Lower lobe of right lung (tissue), 2 donors: ENCODE results near the gene SWI5. TPM values are rescaled to one million over a fixed set of nuclear protein-coding genes. Genes with fewer than 3 reads are reported as not detected.

ENCODE experiments used
- ATAC-seq, 2 donors: fragments of 200-7000 bp; cut with Tn5 transposase; one replicate each; pipeline ENCODE4 v1.9.1; 2020 to 2022; ENCODE audit warnings: mild to moderate bottlenecking in 2 of 2, moderate library complexity in 2 of 2
- DNase-seq: peaks from one replicate; pipeline ENCODE4 v3.0.0-alpha.2; 2020
- H3K27ac ChIP-seq: fragments of 200-600 bp; one replicate; pipeline ENCODE4 v1.8.0; 2022
- H3K27me3 ChIP-seq: fragments of 200-600 bp; one replicate; pipeline ENCODE4 v1.8.0; 2022; ENCODE audit warnings: low read depth
- H3K36me3 ChIP-seq: fragments of 200-600 bp; one replicate; pipeline ENCODE4 v1.8.0; 2022; ENCODE audit warnings: mild to moderate bottlenecking
- H3K4me1 ChIP-seq: fragments of 200-600 bp; one replicate; pipeline ENCODE4 v1.8.0; 2022
- H3K4me3 ChIP-seq: fragments of 200-600 bp; one replicate; pipeline ENCODE4 v1.8.0; 2022; ENCODE audit warnings: mild to moderate bottlenecking
- H3K9me3 ChIP-seq: fragments of 200-600 bp; one replicate; pipeline ENCODE4 v1.8.0; 2022
- CTCF ChIP-seq: fragments of 200-600 bp; IDR thresholded peaks from one replicate; pipeline ENCODE4 v1.8.0; 2022; ENCODE audit warnings: antibody characterized with exemption, mild to moderate bottlenecking
- intact Hi-C: fragments of 100-400 bp; cut with DNase I; formaldehyde crosslinking; loops from one replicate; pipeline ENCODE4 v1.11.0; 2022
- total RNA-seq: library from RNA; stranded (reverse); fragmentation: NEBNext Ultra II Directional; extraction: Animal tissue kit (Norgen Biotek cat#: 25700); gene quantifications from one replicate; pipeline ENCODE4 v1.2.1, GENCODE V29; 2021
- donor health status: DM: no; HTN: yes; CAD: no; lungs with severe emphysema.

Gene SWI5
- total RNA-seq, 1 donor from 2014 or later, result 19.1 TPM

- Histone ChIP-seq H3K4me3 (no peak overlapping the region), H3K9me3 (no peaks in the 10 kb centered on the region), H3K27me3 (no peaks in the 10 kb centered on the region), H3K36me3 (peaks cover 73% of the 10 kb centered on the region), H3K4me1 (no peaks in the 10 kb centered on the region), H3K27ac (no peak overlapping the region)
- DNase-seq (no peak), ATAC-seq (no peak)
- TF ChIP-seq CTCF, result no peak
- intact Hi-C loops, result no loop called here
Measured at GRCh38 chr9:128257907-128258306, 18.2 kb upstream of the SWI5 start.

- Histone ChIP-seq H3K36me3 (peaks cover 77% of the 10 kb centered on the region), H3K27me3 (no peaks in the 10 kb centered on the region), H3K4me3 (no peak overlapping the region), H3K27ac (no peak overlapping the region), H3K9me3 (no peaks in the 10 kb centered on the region), H3K4me1 (no peaks in the 10 kb centered on the region)
- no peak for TF ChIP-seq CTCF
- DNase-seq, result no peak
- intact Hi-C loops, result no loop called here
- ATAC-seq, result no peak
Measured at GRCh38 chr9:128258326-128258725, 17.8 kb upstream of the SWI5 start.

- no peak overlapping the region for H3K27ac ChIP-seq
- H3K4me1 ChIP-seq, result no peaks in the 10 kb centered on the region
- no peak overlapping the region for H3K4me3 ChIP-seq
- H3K27me3 ChIP-seq, result no peaks in the 10 kb centered on the region
- no peak for TF ChIP-seq CTCF
- DNase-seq (no peak), ATAC-seq (no peak)
- H3K36me3 ChIP-seq, result peaks cover 80% of the 10 kb centered on the region
- no peaks in the 10 kb centered on the region for H3K9me3 ChIP-seq
- intact Hi-C loops, result no loop called here
Measured at GRCh38 chr9:128259156-128259555, 16.9 kb upstream of the SWI5 start.

- ATAC-seq, result no peak
- Histone ChIP-seq H3K36me3 (peaks cover 92% of the 10 kb centered on the region), H3K27me3 (no peaks in the 10 kb centered on the region), H3K27ac (no peak overlapping the region), H3K9me3 (no peaks in the 10 kb centered on the region), H3K4me1 (no peaks in the 10 kb centered on the region), H3K4me3 (no peak overlapping the region)
- no peak for DNase-seq
- intact Hi-C loops, result no loop called here
- TF ChIP-seq CTCF, result no peak
Measured at GRCh38 chr9:128260340-128260739, 15.7 kb upstream of the SWI5 start.

- Histone ChIP-seq H3K9me3 (no peaks in the 10 kb centered on the region), H3K4me1 (no peaks in the 10 kb centered on the region), H3K27ac (no peak overlapping the region), H3K36me3 (peaks cover 95% of the 10 kb centered on the region), H3K27me3 (no peaks in the 10 kb centered on the region), H3K4me3 (no peak overlapping the region)
- intact Hi-C loops, result no loop called here
- DNase-seq (no peak), ATAC-seq (no peak)
- TF ChIP-seq CTCF, result no peak
Measured at GRCh38 chr9:128262687-128263086, 13.4 kb upstream of the SWI5 start.

- Histone ChIP-seq H3K36me3 (peaks cover 84% of the 10 kb centered on the region), H3K9me3 (no peaks in the 10 kb centered on the region), H3K27me3 (no peaks in the 10 kb centered on the region), H3K4me3 (no peak overlapping the region), H3K27ac (no peak overlapping the region), H3K4me1 (no peaks in the 10 kb centered on the region)
- no peak for TF ChIP-seq CTCF
- intact Hi-C loops, result no loop called here
- no peak for ATAC-seq
- DNase-seq, result no peak
Measured at GRCh38 chr9:128265348-128265847, 10.7 kb upstream of the SWI5 start.
